RPMI7951 (cell line): Measurements from ENCODE around the gene TRIM38. TPM values are rescaled to one million over a fixed set of nuclear protein-coding genes. Genes with fewer than 3 reads are reported as not detected.

ENCODE experiments used
- DNase-seq: peaks from one replicate; pipeline ENCODE4 v3.0.0-alpha.2; 2012; ENCODE audit warnings: low read depth
- total RNA-seq: library from RNA; depleted of rRNA; stranded (reverse); fragments of >200 nt; shearing (Covaris generic); gene quantifications from 2 replicates; pipeline ENCODE4 v1.2.3, GENCODE V29; 2014; rRNA removed

The TRIM38 gene
- total RNA-seq, 1 experiment from 2014 or later: 9.1 TPM

GRCh38 chr6:26026833-26027490 lies 64.4 kb downstream of the TRIM38 start:
- peak; percentile 99 for DNase-seq

- DNase-seq: no peak
These were observed 65.0 kb downstream of the TRIM38 start for GRCh38 chr6:26027491-26028211.

GRCh38 chr6:26028212-26028745 lies 65.7 kb downstream of the TRIM38 start:
- DNase-seq: no peak

- no peak for DNase-seq
These were observed 66.4 kb downstream of the TRIM38 start for GRCh38 chr6:26028746-26029569.

- no peak for DNase-seq
These were observed 66.9 kb downstream of the TRIM38 start for GRCh38 chr6:26029570-26029856.

- DNase-seq: peak; percentile 31
These were observed 67.5 kb downstream of the TRIM38 start for GRCh38 chr6:26029857-26030653.

- DNase-seq: peak; percentile 38
These were observed 68.1 kb downstream of the TRIM38 start for GRCh38 chr6:26030716-26031115.

- DNase-seq: no peak
These were observed 68.6 kb downstream of the TRIM38 start for GRCh38 chr6:26031151-26031594.

- DNase-seq: peak; percentile 100
These were observed 69.2 kb downstream of the TRIM38 start for GRCh38 chr6:26031595-26032339.

- DNase-seq: peak; percentile 72
These were observed 69.9 kb downstream of the TRIM38 start for GRCh38 chr6:26032340-26033084.

- peak; percentile 99 for DNase-seq
These were observed 70.7 kb downstream of the TRIM38 start for GRCh38 chr6:26033085-26033940.

GRCh38 chr6:26033941-26034354 lies 71.3 kb downstream of the TRIM38 start:
- DNase-seq: no peak

- DNase-seq: no peak
These were observed 72.3 kb downstream of the TRIM38 start for GRCh38 chr6:26034905-26035304.

Other genes starting within 250 kb of the TRIM38 start
- not detected in 2 replicates for gene SLC17A4, start 208.1 kb upstream of the TRIM38 start, total RNA-seq
- gene SLC17A1, start 130.8 kb upstream of the TRIM38 start, total RNA-seq: not detected in 2 replicates
- not detected in 2 replicates for gene SLC17A3, start 88.6 kb upstream of the TRIM38 start, total RNA-seq
- gene SLC17A2, start 32.1 kb upstream of the TRIM38 start, total RNA-seq: not detected in 2 replicates
- 11.6 and 12.1 TPM in 2 replicates for gene HFE, start 124.6 kb downstream of the TRIM38 start, total RNA-seq